ENCODE data around the gene SEBOX.

Gene SEBOX

DNA sequence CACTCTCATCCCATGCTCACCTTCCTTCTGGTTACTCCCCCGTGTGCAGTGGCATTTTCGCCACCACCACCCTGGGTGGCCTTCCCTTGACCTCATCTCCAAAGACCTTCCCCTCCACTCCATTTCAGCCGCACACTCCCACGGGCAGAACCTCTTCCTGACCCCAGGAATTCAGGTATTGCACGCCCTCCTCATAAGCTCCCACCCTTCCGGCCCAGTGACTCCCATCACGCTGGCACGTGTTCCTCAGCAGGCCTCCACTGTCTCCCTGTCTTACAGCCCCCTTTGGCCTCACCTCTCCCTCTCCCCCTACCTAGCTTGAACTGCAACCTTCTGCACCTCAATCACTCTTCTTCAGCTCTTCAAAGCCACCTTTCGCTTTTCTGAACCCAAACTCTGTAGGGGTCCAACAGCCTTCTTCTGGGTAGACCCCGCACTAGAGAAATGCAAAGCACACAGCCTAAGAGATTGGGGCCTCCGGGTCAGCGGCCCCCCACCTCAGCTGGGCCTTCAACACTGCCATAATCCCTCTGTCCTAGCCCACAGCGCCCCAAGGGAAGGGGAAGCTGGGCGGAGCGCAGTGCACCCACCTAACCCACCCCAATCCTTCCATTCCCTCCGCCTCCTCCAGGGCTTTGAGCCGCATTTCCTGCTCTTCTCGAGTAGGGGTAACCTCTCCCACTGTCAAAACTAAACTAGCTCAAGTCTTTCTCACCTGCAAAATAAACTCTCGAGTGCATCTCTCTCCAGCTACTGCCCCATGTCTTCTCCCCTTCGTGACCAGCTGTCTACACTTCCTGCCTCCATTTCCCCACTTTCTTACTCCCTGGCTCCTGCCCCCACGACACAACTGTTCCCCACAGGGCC, 47.7 kb downstream of the SEBOX start:
- Mint-ChIP-seq H3K27ac (ENCODE audit: low read depth) (no peak overlapping the region), H3K9me3 (no peaks in the 10 kb centered on the region), H3K36me3 (ENCODE audit: insufficient read depth) (peaks cover 6% of the 10 kb centered on the region), H3K27me3 (no peaks in the 10 kb centered on the region), H3K4me3 (peak overlapping the region; percentile 90), H3K4me1 (peaks cover 29% of the 10 kb centered on the region)
- ATAC-seq (replicated peaks; ENCODE audit: extremely low read depth, poor library complexity, severe bottlenecking) (no peak), DNase-seq (ENCODE audit: low spot score in 2 of 2) (no peak)

DNA sequence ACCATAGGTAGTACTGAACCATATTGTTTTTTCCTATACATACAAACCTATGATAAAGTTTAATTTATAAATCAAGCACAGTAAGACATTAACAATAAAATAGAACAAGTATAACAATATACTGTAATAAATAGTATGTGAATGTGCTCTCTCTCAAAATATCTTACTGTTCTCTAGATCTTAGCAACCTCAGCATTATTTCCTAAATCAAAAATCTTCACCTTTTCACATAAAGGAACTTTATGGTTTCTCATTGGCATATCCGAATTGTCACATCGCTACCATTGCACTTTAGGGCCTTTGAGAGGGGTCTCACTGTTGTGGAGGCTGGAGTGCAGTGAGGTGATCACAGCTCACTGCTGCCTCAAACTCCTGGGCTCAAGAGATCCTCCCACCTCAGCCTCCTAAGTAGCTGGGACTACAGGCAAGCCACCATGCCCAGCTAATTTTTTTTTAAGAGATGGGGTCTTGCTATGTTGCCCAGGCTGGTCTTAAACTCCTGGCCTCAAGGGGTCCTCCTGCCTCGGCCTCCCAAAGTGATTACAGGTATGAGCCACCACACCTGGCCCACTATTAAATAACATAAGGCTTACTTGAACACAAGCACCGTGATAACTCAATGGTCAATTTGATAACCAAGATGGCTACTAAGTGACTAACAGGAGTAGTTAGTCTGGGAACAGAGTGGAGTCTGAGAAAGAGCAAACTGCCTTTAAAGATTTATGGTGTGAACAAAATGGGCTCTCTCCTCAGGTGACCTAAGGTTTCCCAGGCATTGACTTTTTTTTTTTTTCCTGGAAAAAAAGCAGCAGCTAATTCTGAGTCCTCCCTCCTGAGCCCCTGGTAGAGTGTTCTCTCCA, 48.9 kb downstream of the SEBOX start:
- no peak for ATAC-seq (replicated peaks; ENCODE audit: extremely low read depth, poor library complexity, severe bottlenecking)
- no peak for DNase-seq (ENCODE audit: low spot score in 2 of 2)
- peaks cover 6% of the 10 kb centered on the region for H3K36me3 Mint-ChIP-seq (ENCODE audit: insufficient read depth)
- no peak overlapping the region for H3K4me3 Mint-ChIP-seq
- no peaks in the 10 kb centered on the region for H3K9me3 Mint-ChIP-seq
- no peak overlapping the region for H3K27ac Mint-ChIP-seq (ENCODE audit: low read depth)
- H3K4me1 Mint-ChIP-seq, result peaks cover 29% of the 10 kb centered on the region
- no peaks in the 10 kb centered on the region for H3K27me3 Mint-ChIP-seq

DNA sequence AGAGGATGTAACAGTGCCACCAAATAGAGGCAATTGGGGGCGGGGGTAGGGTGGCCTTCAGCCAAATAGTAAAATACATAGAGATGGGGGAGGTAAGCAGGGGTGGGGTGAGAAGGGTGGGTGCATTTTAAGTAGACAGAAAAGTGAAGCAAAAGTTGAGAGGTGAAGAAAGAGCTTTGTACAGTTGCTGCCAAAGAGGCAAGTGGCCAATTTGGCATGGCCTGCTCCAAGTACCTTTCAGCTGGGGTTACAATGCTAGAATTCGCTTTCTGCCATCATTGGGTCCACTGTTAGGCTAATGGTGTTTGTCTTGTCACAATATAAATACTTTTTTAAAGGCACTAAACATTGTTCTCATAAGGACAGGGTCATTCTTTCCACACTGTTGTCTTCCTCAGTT, 51.2 kb downstream of the SEBOX start:
- DNase-seq (ENCODE audit: low spot score in 2 of 2), result no peak
- Mint-ChIP-seq H3K4me3 (no peak overlapping the region), H3K27me3 (no peaks in the 10 kb centered on the region), H3K9me3 (no peaks in the 10 kb centered on the region), H3K27ac (ENCODE audit: low read depth) (no peak overlapping the region), H3K4me1 (peaks cover 8% of the 10 kb centered on the region), H3K36me3 (ENCODE audit: insufficient read depth) (peaks cover 1% of the 10 kb centered on the region)
- ATAC-seq (replicated peaks; ENCODE audit: extremely low read depth, poor library complexity, severe bottlenecking), result no peak
